Psoas muscle (tissue), 8 donors: ENCODE measurements around the gene CEP250. TPM values are rescaled to one million over a fixed set of nuclear protein-coding genes. Genes with fewer than 3 reads are reported as not detected.
"Not testable (repeated sequence)": the region's sequence is repeated elsewhere in the genome, so short reads cannot be mapped to it uniquely, and the experiment has no call there.

Experiments used
- ATAC-seq, 4 donors: fragments of 200-7000 bp; cut with Tn5 transposase; one replicate each; pipeline ENCODE4 v1.9.1; 2020; ENCODE audit warnings: moderate library complexity in 3 of 4, mild to moderate bottlenecking in 2 of 4
- DNase-seq, 2 donors: peaks; one replicate each; pipeline ENCODE4 v3.0.0-alpha.2; 2020
- H3K27ac ChIP-seq: fragments of 200-600 bp; one replicate; pipeline ENCODE4 v1.8.0; 2022
- H3K27me3 ChIP-seq, 3 donors: fragments of 200-600 bp in 1 of 3; one replicate each; pipeline versions ENCODE4 v1.6.1 to v1.8.0; 2013 to 2022; ENCODE audit warnings: low read length in 2 of 3, mild to moderate bottlenecking in 2 of 3, moderate library complexity in 1 of 3; ENCODE audit not compliant: insufficient read depth in 3 of 3
- H3K36me3 ChIP-seq, 2 donors: fragments of 200-600 bp in 1 of 2; one replicate each; pipeline versions ENCODE4 v1.6.1 to v1.8.0; 2013 to 2022; ENCODE audit warnings: low read depth in 1 of 2, mild to moderate bottlenecking in 1 of 2, moderate library complexity in 1 of 2; ENCODE audit not compliant: insufficient read depth in 1 of 2
- H3K4me1 ChIP-seq: fragments of 200-600 bp; one replicate; pipeline ENCODE4 v1.8.0; 2022
- H3K4me3 ChIP-seq: fragments of 200-600 bp; one replicate; pipeline ENCODE4 v1.8.0; 2022; ENCODE audit warnings: mild to moderate bottlenecking
- H3K9me3 ChIP-seq: fragments of 200-600 bp; one replicate; pipeline ENCODE4 v1.8.0; 2022
- WGBS, 3 donors: extraction: QIAGEN DNeasy Blood & Tissue Kit; methylation state at CpG; one replicate each; pipeline versions ENCODE4 v1.1.6 to v1.1.7; 2013; 5-methylcytosine and 5-hydroxymethylcytosine counted together
- intact Hi-C, 2 donors: fragments of 100-400 bp; cut with DNase I; formaldehyde crosslinking; loops; one replicate each; pipeline versions ENCODE4 v1.11.0 to v1.14.2; 2022
- polyA plus RNA-seq, 3 donors: library from polyadenylated mRNA; stranded (reverse); fragments of 200-250 nt; gene quantifications; one replicate each; pipeline ENCODE4 v1.2.3, GENCODE V29; 2013
- total RNA-seq, 4 donors: library from RNA; stranded (reverse); fragmentation: NEBNext Ultra II Directional in 2 of 4; extraction: Animal tissue kit (Norgen Biotek cat#: 25700) in 2 of 4; gene quantifications; one replicate each; pipeline versions ENCODE4 v1.2.1 to v1.2.4, GENCODE V29; 2021 to 2023
- TF ChIP-seq, protein P1 (sequence below): fragments of 200-600 bp; IDR thresholded peaks from one replicate; pipeline ENCODE4 v1.8.0; 2022; ENCODE audit warnings: antibody characterized with exemption
- donor health status: healthy with polysubstance abuse.
- donor health status: DM: no; HTN: no; CAD: no; lungs with moderate emphysema.
- donor health status: Bipolar disorder and iron deficiency.
- donor health status: healthy.
- donor health status: DM: yes; HTN: yes; CAD: no.
- donor health status: DM: no; HTN: no; CAD: no.
- donor health status: DM: no; HTN: no; CAD: no.
- donor health status: DM: yes; HTN: yes; CAD: no.

CEP250 gene
- total and polyA plus RNA-seq, 7 donors, result 4.2 to 19.3 (median 17.0) TPM

GRCh38 chr20:35448788-35449373, 6.5 kb upstream of the CEP250 start:
- intact Hi-C loops, result loop anchor here in 1 of 2 donors (2.0 kb wide), 1 partner anchor 146 kb away; no protein-coding TSS in a partner anchor
- Histone ChIP-seq H3K9me3 (no peaks in the 10 kb centered on the region), H3K4me1 (peaks cover 3% of the 10 kb centered on the region), H3K4me3 (no peak overlapping the region), H3K36me3 (no peaks in the 10 kb centered on the region), H3K27ac (no peak overlapping the region), H3K27me3 (no peaks in the 10 kb centered on the region)
- ATAC-seq, result no peak
- WGBS, 3 donors, result 91 to 95% (median 93%) methylated on average over 5 of the region's 5 CpGs
- DNase-seq, result no peak
- TF ChIP-seq, protein P1, sequence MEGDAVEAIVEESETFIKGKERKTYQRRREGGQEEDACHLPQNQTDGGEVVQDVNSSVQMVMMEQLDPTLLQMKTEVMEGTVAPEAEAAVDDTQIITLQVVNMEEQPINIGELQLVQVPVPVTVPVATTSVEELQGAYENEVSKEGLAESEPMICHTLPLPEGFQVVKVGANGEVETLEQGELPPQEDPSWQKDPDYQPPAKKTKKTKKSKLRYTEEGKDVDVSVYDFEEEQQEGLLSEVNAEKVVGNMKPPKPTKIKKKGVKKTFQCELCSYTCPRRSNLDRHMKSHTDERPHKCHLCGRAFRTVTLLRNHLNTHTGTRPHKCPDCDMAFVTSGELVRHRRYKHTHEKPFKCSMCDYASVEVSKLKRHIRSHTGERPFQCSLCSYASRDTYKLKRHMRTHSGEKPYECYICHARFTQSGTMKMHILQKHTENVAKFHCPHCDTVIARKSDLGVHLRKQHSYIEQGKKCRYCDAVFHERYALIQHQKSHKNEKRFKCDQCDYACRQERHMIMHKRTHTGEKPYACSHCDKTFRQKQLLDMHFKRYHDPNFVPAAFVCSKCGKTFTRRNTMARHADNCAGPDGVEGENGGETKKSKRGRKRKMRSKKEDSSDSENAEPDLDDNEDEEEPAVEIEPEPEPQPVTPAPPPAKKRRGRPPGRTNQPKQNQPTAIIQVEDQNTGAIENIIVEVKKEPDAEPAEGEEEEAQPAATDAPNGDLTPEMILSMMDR, result no peak

DNA sequence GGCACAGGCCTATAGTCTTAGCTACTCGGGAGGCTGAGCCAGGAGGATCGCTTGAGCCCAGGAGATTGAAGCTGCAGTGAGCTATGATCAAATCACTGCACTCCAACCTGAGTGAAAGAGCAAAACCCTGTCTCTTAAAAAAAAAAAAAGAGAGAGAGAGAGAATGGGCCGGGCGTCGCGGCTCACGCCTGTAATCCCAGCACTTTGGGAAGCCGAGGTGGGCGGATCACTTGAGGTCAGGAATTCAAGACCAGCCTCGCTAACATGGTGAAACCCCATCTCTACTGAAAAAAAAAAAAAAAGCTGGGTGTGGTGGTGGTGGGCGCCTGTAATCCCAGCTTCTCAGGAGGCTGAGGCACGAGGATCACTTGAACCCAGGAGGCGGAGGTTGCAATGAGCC, 5.5 kb upstream of the CEP250 start:
- ATAC-seq, DNase-seq, H3K36me3 ChIP-seq, H3K27ac ChIP-seq, H3K27me3 ChIP-seq, H3K9me3 ChIP-seq, H3K4me3 ChIP-seq, H3K4me1 ChIP-seq: not testable (repeated sequence)
- WGBS, 3 donors, result 70 to 81% (median 79%) methylated on average over 13 of the region's 13 CpGs
- intact Hi-C loops, result loop anchor here in 1 of 2 donors (2.0 to 10.0 kb wide), 4 partner anchors 38 to 305 kb away; partner anchors contain the start of genes EDEM2 and UQCC1

- H3K4me1 ChIP-seq, result peaks cover 11% of the 10 kb centered on the region
- TF ChIP-seq, protein P1, result no peak
- DNase-seq, result no peak
- H3K36me3 ChIP-seq, result no peaks in the 10 kb centered on the region
- WGBS, 3 donors, result 72 to 87% (median 84%) methylated on average over 6 of the region's 6 CpGs
- H3K27me3 ChIP-seq, result no peaks in the 10 kb centered on the region
- no peak for ATAC-seq
- no peaks in the 10 kb centered on the region for H3K9me3 ChIP-seq
- H3K4me3 ChIP-seq, result no peak overlapping the region
- intact Hi-C loops, result loop anchor here in 1 of 2 donors (5.0 to 10.0 kb wide), 3 partner anchors 39 to 306 kb away; partner anchors contain the start of genes EDEM2 and UQCC1
- no peak overlapping the region for H3K27ac ChIP-seq
Measured at GRCh38 chr20:35451295-35451694, 4.1 kb upstream of the CEP250 start.

DNA sequence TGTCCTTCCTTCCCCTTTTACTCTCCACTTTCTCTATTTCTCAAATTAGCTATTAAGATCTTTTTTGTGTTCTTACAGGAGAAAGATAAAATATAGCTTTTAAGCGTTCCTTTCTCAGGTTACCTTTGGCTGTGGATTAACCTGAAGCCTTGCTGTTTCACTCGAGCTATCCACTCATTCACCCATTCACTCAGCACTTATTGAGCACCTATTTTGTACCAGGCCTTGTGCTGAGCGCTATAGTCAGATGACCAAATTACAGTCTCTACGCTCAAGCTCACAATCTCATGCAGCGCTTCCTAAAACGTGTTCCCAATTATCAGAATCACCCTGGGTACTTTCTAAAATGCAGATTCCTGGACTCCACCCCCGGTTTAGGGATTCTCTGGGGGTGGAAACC, 1.8 kb upstream of the CEP250 start:
- peak in 1 of 2 donors; percentile 0 for DNase-seq
- Histone ChIP-seq H3K4me1 (peaks cover 17% of the 10 kb centered on the region), H3K9me3 (no peaks in the 10 kb centered on the region), H3K27ac (no peak overlapping the region), H3K4me3 (peak overlapping the region; percentile 81), H3K27me3 (no peaks in the 10 kb centered on the region), H3K36me3 (peaks cover 0 to 4% of the 10 kb centered on the region in 2 donors)
- TF ChIP-seq, protein P1, result no peak
- intact Hi-C loops, result loop anchor here in 1 of 2 donors (5.0 to 10.0 kb wide), 3 partner anchors 41 to 309 kb away; partner anchors contain the start of genes EDEM2 and UQCC1
- ATAC-seq, result no peak
- WGBS, 3 donors, result 87 to 90% (median 89%) methylated on average over 7 of the region's 7 CpGs

GRCh38 chr20:35456700-35457099, 1.3 kb downstream of the CEP250 start:
- peaks cover 17% of the 10 kb centered on the region for H3K4me1 ChIP-seq
- not testable (repeated sequence) for ATAC-seq
- intact Hi-C loops, result loop anchor here in 1 of 2 donors (10.0 kb wide), 1 partner anchor 312 kb away; the partner anchor contains the start of gene EDEM2

GRCh38 chr20:35457539-35457938, 2.1 kb downstream of the CEP250 start:
- 49 to 89% (median 69%) methylated on average over 2 of the region's 2 CpGs for WGBS, 3 donors
- intact Hi-C loops, result loop anchor here in 1 of 2 donors (10.0 kb wide), 1 partner anchor 313 kb away; the partner anchor contains the start of gene EDEM2
- not testable (repeated sequence) for H3K27ac ChIP-seq, ATAC-seq, DNase-seq, H3K27me3 ChIP-seq, H3K4me3 ChIP-seq, H3K9me3 ChIP-seq
- H3K4me1 ChIP-seq, result peaks cover 17% of the 10 kb centered on the region
- H3K36me3 ChIP-seq, result peaks cover 0 to 36% of the 10 kb centered on the region in 2 donors

More at GRCh38 chr20:35456700-35457099, 1.3 kb downstream of the CEP250 start:
- not testable (repeated sequence) for H3K27me3 ChIP-seq, H3K27ac ChIP-seq, H3K9me3 ChIP-seq, DNase-seq
- Histone ChIP-seq H3K36me3 (peaks cover 0 to 27% of the 10 kb centered on the region in 2 donors), H3K4me3 (peak overlapping the region; percentile 81)
- WGBS, 3 donors, result 94 to 97% (median 97%) methylated on average over 7 of the region's 7 CpGs
